ENCODE data around the gene ZBTB2.

ZBTB2 gene

GRCh38 chr6:151391471-151392413 lies at the start of gene ZBTB2:
Gene ZBTB2 (minus strand): TSS chr6:151391559. CDS start chr6:151373637, 17,922 bp downstream.
- peak; percentile 60 to 79 (median 63) for DNase-seq

GRCh38 chr6:151440930-151441329 lies 49.6 kb upstream of the ZBTB2 start:
- DNase-seq, result peak; percentile 52 to 70 (median 60)

- no peak for DNase-seq
Measured at GRCh38 chr6:151440498-151440897, 49.1 kb upstream of the ZBTB2 start.

- DNase-seq, result no peak
Measured at GRCh38 chr6:151437401-151437800, 46.0 kb upstream of the ZBTB2 start.

GRCh38 chr6:151436802-151437201 lies 45.4 kb upstream of the ZBTB2 start:
- DNase-seq, result no peak

- DNase-seq, result peak in 2 of 3 donors; percentile 7 to 9
Measured at GRCh38 chr6:151436300-151436699, 44.9 kb upstream of the ZBTB2 start.

- no peak for DNase-seq
Measured at GRCh38 chr6:151434369-151434768, 43.0 kb upstream of the ZBTB2 start.

- no peak for DNase-seq
Measured at GRCh38 chr6:151432651-151433050, 41.3 kb upstream of the ZBTB2 start.

GRCh38 chr6:151431337-151431736 lies 40.0 kb upstream of the ZBTB2 start:
- no peak for DNase-seq

GRCh38 chr6:151430886-151431285 lies 39.5 kb upstream of the ZBTB2 start:
- DNase-seq, result no peak

GRCh38 chr6:151428093-151428735 lies 36.9 kb upstream of the ZBTB2 start:
- no peak for DNase-seq

GRCh38 chr6:151425561-151425960 lies 34.2 kb upstream of the ZBTB2 start:
- no peak for DNase-seq

GRCh38 chr6:151422981-151423380 lies 31.6 kb upstream of the ZBTB2 start:
- no peak for DNase-seq

GRCh38 chr6:151417477-151417876 lies 26.1 kb upstream of the ZBTB2 start:
- no peak for DNase-seq

- no peak for DNase-seq
Measured at GRCh38 chr6:151414641-151415260, 23.4 kb upstream of the ZBTB2 start.

GRCh38 chr6:151413372-151414145 lies 22.2 kb upstream of the ZBTB2 start:
- no peak for DNase-seq

GRCh38 chr6:151412909-151413308 lies 21.6 kb upstream of the ZBTB2 start:
- peak; percentile 22 to 42 (median 31) for DNase-seq

GRCh38 chr6:151409679-151410078 lies 18.3 kb upstream of the ZBTB2 start:
- DNase-seq, result no peak

- DNase-seq, result no peak
Measured at GRCh38 chr6:151409260-151409659, 17.9 kb upstream of the ZBTB2 start.

GRCh38 chr6:151408858-151409257 lies 17.5 kb upstream of the ZBTB2 start:
- no peak for DNase-seq

GRCh38 chr6:151403919-151404308 lies 12.6 kb upstream of the ZBTB2 start:
- DNase-seq, result no peak

- DNase-seq, result no peak
Measured at GRCh38 chr6:151402228-151402627, 10.9 kb upstream of the ZBTB2 start.

- peak in 2 of 3 donors; percentile 31 to 43 for DNase-seq
Measured at GRCh38 chr6:151400473-151400872, 9.1 kb upstream of the ZBTB2 start.

Measured in suppressor macrophage treated with lipopolysaccharide for 1 hour (primary cell).